Hypothalamus (tissue), 51 donors: ENCODE data around the gene ABTB2.

Experiments used
- DNase-seq, 51 donors: peaks; one replicate each; lab custom pipeline; 2025; lab: John Stamatoyannopoulos, UW

ABTB2 gene

GRCh38 chr11:34299284-34299972, 58.4 kb downstream of the ABTB2 start:
- DNase-seq, result no peak

GRCh38 chr11:34298871-34299270, 58.9 kb downstream of the ABTB2 start:
- DNase-seq, result no peak

- no peak for DNase-seq
Measured at GRCh38 chr11:34296412-34296811, 61.4 kb downstream of the ABTB2 start.

GRCh38 chr11:34292546-34292945, 65.3 kb downstream of the ABTB2 start:
- no peak for DNase-seq

GRCh38 chr11:34292111-34292510, 65.7 kb downstream of the ABTB2 start:
- DNase-seq, result no peak

GRCh38 chr11:34290926-34291325, 66.9 kb downstream of the ABTB2 start:
- DNase-seq, result no peak

- no peak for DNase-seq
Measured at GRCh38 chr11:34288492-34288891, 69.3 kb downstream of the ABTB2 start.

GRCh38 chr11:34284811-34285481, 72.9 kb downstream of the ABTB2 start:
- no peak for DNase-seq

- DNase-seq, result no peak
Measured at GRCh38 chr11:34284156-34284555, 73.7 kb downstream of the ABTB2 start.

- DNase-seq, result no peak
Measured at GRCh38 chr11:34280945-34281872, 76.6 kb downstream of the ABTB2 start.

- DNase-seq, result no peak
Measured at GRCh38 chr11:34278693-34279297, 79.0 kb downstream of the ABTB2 start.

GRCh38 chr11:34278175-34278574, 79.6 kb downstream of the ABTB2 start:
- no peak for DNase-seq

- no peak for DNase-seq
Measured at GRCh38 chr11:34277171-34277570, 80.6 kb downstream of the ABTB2 start.

- DNase-seq, result no peak
Measured at GRCh38 chr11:34276352-34276864, 81.4 kb downstream of the ABTB2 start.

- no peak for DNase-seq
Measured at GRCh38 chr11:34275486-34275885, 82.3 kb downstream of the ABTB2 start.

- peak in 42 of 51 donors; percentile 11 to 86 (median 63) for DNase-seq
Measured at GRCh38 chr11:34274712-34275398, 83.0 kb downstream of the ABTB2 start.

GRCh38 chr11:34273099-34273498, 84.7 kb downstream of the ABTB2 start:
- no peak for DNase-seq

- no peak for DNase-seq
Measured at GRCh38 chr11:34271727-34272126, 86.1 kb downstream of the ABTB2 start.

- DNase-seq, result no peak
Measured at GRCh38 chr11:34270711-34271110, 87.1 kb downstream of the ABTB2 start.

- no peak for DNase-seq
Measured at GRCh38 chr11:34269694-34270245, 88.0 kb downstream of the ABTB2 start.
